Smooth muscle cell (in vitro differentiated cells): Measurements from ENCODE around the gene RHO. TPM values are rescaled to one million over a fixed set of nuclear protein-coding genes. Genes with fewer than 3 reads are reported as not detected.

Source experiments
- DNase-seq: peaks from one replicate; lab custom pipeline; 2025; ENCODE audit not compliant: unreplicated experiment; lab: John Stamatoyannopoulos, UW
- H2AFZ ChIP-seq: fragments of 200-600 bp; sonication (generic); 2 replicates; pipeline ENCODE4 v1.6.0; 2016; ENCODE audit warnings: antibody characterized with exemption, low read depth, mild to moderate bottlenecking
- H3F3A ChIP-seq: fragments of 200-600 bp; sonication (generic); 2 replicates; pipeline ENCODE4 v1.6.0; 2017; ENCODE audit warnings: antibody characterized with exemption, low read depth
- H3K27ac ChIP-seq: fragments of 200-600 bp; sonication (generic); 2 replicates; pipeline ENCODE4 v1.5.1; 2016; ENCODE audit warnings: low read depth, mild to moderate bottlenecking
- H3K27me3 ChIP-seq: fragments of 200-600 bp; sonication (generic); 2 replicates; pipeline ENCODE4 v1.6.1; 2016; ENCODE audit warnings: low read depth, mild to moderate bottlenecking
- H3K36me3 ChIP-seq: fragments of 200-600 bp; sonication (generic); 2 replicates; pipeline ENCODE4 v1.5.1; 2016; ENCODE audit warnings: low read depth
- H3K4me1 ChIP-seq: fragments of 200-600 bp; sonication (generic); 2 replicates; pipeline ENCODE4 v1.5.1; 2016; ENCODE audit warnings: low read depth
- H3K4me2 ChIP-seq: fragments of 200-600 bp; sonication (generic); 2 replicates; pipeline ENCODE4 v1.6.0; 2016; ENCODE audit warnings: mild to moderate bottlenecking
- H3K4me3 ChIP-seq: fragments of 200-600 bp; sonication (generic); 2 replicates; pipeline ENCODE4 v1.5.1; 2016; ENCODE audit warnings: mild to moderate bottlenecking
- H3K79me2 ChIP-seq: fragments of 200-600 bp; sonication (generic); 2 replicates; pipeline ENCODE4 v1.6.0; 2016; ENCODE audit warnings: low read depth, mild to moderate bottlenecking
- H3K9ac ChIP-seq: fragments of 200-600 bp; sonication (generic); 2 replicates; pipeline ENCODE4 v1.6.0; 2016; ENCODE audit warnings: low read depth
- H3K9me3 ChIP-seq: fragments of 200-600 bp; sonication (generic); replicated peaks from 2 replicates; pipeline ENCODE4 v1.5.1; 2016; ENCODE audit warnings: low read depth
- H4K20me1 ChIP-seq: fragments of 200-600 bp; sonication (generic); 2 replicates; pipeline ENCODE4 v1.6.0; 2016; ENCODE audit warnings: low read depth
- WGBS: methylation state at CpG from one replicate; pipeline ENCODE4 v1.1.7; 2016; ENCODE audit warnings: low lambda C conversion rate; 5-methylcytosine and 5-hydroxymethylcytosine counted together
- polyA plus RNA-seq: library from polyadenylated mRNA; unstranded; fragments of >200 nt; fragmentation: Nextera tagmentation; extraction: Ambion mirVana; gene quantifications from 2 replicates; pipeline ENCODE4 v1.2.1, GENCODE V29; 2016
- total RNA-seq: library from RNA; depleted of rRNA; stranded (reverse); fragments of >200 nt; gene quantifications from 2 replicates; pipeline ENCODE4 v1.2.3, GENCODE V29; 2014
- TF ChIP-seq, protein P1 (sequence below): fragments of 200-600 bp; sonication (generic); IDR thresholded peaks from 2 replicates; pipeline ENCODE4 v1.5.1; 2017; ENCODE audit warnings: borderline replicate concordance, mild to moderate bottlenecking, antibody characterized with exemption; ENCODE audit not compliant: insufficient read depth, poor library complexity, severe bottlenecking

The RHO gene
- total and polyA plus RNA-seq, 2 experiments from 2014 or later: 0.63 TPM; not detected in 1

DNA sequence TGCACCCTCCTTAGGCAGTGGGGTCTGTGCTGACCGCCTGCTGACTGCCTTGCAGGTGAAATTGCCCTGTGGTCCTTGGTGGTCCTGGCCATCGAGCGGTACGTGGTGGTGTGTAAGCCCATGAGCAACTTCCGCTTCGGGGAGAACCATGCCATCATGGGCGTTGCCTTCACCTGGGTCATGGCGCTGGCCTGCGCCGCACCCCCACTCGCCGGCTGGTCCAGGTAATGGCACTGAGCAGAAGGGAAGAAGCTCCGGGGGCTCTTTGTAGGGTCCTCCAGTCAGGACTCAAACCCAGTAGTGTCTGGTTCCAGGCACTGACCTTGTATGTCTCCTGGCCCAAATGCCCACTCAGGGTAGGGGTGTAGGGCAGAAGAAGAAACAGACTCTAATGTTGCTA is 2.4 kb downstream of the RHO start:
- peaks cover 4% of the 10 kb centered on the region for H3K4me1 ChIP-seq
- H3K9ac ChIP-seq: no peak overlapping the region
- H3K27me3 ChIP-seq: no peaks in the 10 kb centered on the region
- WGBS: over 99% methylated on average over 12 of the region's 13 CpGs
- no peak overlapping the region for H3K4me2 ChIP-seq
- no peak for DNase-seq
- TF ChIP-seq, protein P1, sequence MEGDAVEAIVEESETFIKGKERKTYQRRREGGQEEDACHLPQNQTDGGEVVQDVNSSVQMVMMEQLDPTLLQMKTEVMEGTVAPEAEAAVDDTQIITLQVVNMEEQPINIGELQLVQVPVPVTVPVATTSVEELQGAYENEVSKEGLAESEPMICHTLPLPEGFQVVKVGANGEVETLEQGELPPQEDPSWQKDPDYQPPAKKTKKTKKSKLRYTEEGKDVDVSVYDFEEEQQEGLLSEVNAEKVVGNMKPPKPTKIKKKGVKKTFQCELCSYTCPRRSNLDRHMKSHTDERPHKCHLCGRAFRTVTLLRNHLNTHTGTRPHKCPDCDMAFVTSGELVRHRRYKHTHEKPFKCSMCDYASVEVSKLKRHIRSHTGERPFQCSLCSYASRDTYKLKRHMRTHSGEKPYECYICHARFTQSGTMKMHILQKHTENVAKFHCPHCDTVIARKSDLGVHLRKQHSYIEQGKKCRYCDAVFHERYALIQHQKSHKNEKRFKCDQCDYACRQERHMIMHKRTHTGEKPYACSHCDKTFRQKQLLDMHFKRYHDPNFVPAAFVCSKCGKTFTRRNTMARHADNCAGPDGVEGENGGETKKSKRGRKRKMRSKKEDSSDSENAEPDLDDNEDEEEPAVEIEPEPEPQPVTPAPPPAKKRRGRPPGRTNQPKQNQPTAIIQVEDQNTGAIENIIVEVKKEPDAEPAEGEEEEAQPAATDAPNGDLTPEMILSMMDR: no peak
- no peaks in the 10 kb centered on the region for H3K36me3 ChIP-seq
- no peaks in the 10 kb centered on the region for H3K79me2 ChIP-seq
- no peaks in the 10 kb centered on the region for H3K9me3 ChIP-seq
- no peak overlapping the region for H3K4me3 ChIP-seq
- H3K27ac ChIP-seq: no peak overlapping the region
- no peaks in the 10 kb centered on the region for H4K20me1 ChIP-seq
- no peaks in the 10 kb centered on the region for H3F3A ChIP-seq
- H2AFZ ChIP-seq: no peak overlapping the region

DNA sequence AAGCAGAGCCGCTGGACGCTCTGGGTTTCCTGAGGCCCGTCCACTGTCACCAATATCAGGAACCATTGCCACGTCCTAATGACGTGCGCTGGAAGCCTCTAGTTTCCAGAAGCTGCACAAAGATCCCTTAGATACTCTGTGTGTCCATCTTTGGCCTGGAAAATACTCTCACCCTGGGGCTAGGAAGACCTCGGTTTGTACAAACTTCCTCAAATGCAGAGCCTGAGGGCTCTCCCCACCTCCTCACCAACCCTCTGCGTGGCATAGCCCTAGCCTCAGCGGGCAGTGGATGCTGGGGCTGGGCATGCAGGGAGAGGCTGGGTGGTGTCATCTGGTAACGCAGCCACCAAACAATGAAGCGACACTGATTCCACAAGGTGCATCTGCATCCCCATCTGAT is 3.3 kb downstream of the RHO start:
- H2AFZ ChIP-seq: no peak overlapping the region
- no peaks in the 10 kb centered on the region for H3K27me3 ChIP-seq
- peaks cover 4% of the 10 kb centered on the region for H3K4me1 ChIP-seq
- H3K36me3 ChIP-seq: no peaks in the 10 kb centered on the region
- H3K9me3 ChIP-seq: no peaks in the 10 kb centered on the region
- TF ChIP-seq, protein P1: no peak
- no peaks in the 10 kb centered on the region for H3K79me2 ChIP-seq
- no peak for DNase-seq
- WGBS: 96% methylated on average over 11 of the region's 11 CpGs
- H3K27ac ChIP-seq: no peak overlapping the region
- no peaks in the 10 kb centered on the region for H3F3A ChIP-seq
- no peak overlapping the region for H3K4me3 ChIP-seq
- H3K9ac ChIP-seq: no peak overlapping the region
- H4K20me1 ChIP-seq: no peaks in the 10 kb centered on the region
- H3K4me2 ChIP-seq: no peak overlapping the region

DNA sequence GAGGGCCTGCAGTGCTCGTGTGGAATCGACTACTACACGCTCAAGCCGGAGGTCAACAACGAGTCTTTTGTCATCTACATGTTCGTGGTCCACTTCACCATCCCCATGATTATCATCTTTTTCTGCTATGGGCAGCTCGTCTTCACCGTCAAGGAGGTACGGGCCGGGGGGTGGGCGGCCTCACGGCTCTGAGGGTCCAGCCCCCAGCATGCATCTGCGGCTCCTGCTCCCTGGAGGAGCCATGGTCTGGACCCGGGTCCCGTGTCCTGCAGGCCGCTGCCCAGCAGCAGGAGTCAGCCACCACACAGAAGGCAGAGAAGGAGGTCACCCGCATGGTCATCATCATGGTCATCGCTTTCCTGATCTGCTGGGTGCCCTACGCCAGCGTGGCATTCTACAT is 3.8 kb downstream of the RHO start:
- Histone ChIP-seq H3K36me3 (no peaks in the 10 kb centered on the region), H3K9ac (no peak overlapping the region), H4K20me1 (no peaks in the 10 kb centered on the region), H3K4me3 (no peak overlapping the region), H2AFZ (no peak overlapping the region), H3K4me2 (no peak overlapping the region), H3K4me1 (peaks cover 4% of the 10 kb centered on the region), H3F3A (no peaks in the 10 kb centered on the region), H3K27ac (no peak overlapping the region), H3K9me3 (no peaks in the 10 kb centered on the region), H3K79me2 (no peaks in the 10 kb centered on the region), H3K27me3 (no peaks in the 10 kb centered on the region)
- no peak for DNase-seq
- TF ChIP-seq, protein P1: no peak
- WGBS: 93% methylated on average over 20 of the region's 20 CpGs

DNA sequence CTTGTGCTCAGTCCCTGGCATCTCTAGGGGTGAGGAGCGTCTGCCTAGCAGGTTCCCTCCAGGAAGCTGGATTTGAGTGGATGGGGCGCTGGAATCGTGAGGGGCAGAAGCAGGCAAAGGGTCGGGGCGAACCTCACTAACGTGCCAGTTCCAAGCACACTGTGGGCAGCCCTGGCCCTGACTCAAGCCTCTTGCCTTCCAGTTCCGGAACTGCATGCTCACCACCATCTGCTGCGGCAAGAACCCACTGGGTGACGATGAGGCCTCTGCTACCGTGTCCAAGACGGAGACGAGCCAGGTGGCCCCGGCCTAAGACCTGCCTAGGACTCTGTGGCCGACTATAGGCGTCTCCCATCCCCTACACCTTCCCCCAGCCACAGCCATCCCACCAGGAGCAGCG is 5.0 kb downstream of the RHO start:
- Histone ChIP-seq H3F3A (no peaks in the 10 kb centered on the region), H4K20me1 (no peaks in the 10 kb centered on the region), H3K27ac (no peak overlapping the region), H3K4me2 (no peak overlapping the region), H3K36me3 (no peaks in the 10 kb centered on the region), H3K27me3 (no peaks in the 10 kb centered on the region), H2AFZ (no peak overlapping the region), H3K4me1 (peaks cover 4% of the 10 kb centered on the region), H3K4me3 (no peak overlapping the region), H3K79me2 (no peaks in the 10 kb centered on the region), H3K9ac (no peak overlapping the region), H3K9me3 (no peaks in the 10 kb centered on the region)
- 95% methylated on average over 14 of the region's 16 CpGs for WGBS
- no peak for DNase-seq
- TF ChIP-seq, protein P1: no peak
